GM20431 (cell line): ENCODE measurements around the gene TAF3.

Source experiments
- in situ Hi-C: fragments of 300-500 bp; cut with MseI, MboI; formaldehyde crosslinking; loops from one replicate; pipeline ENCODE4 v1.15.0; 2020; ENCODE audit warnings: low sequenced_read_pairs; ENCODE audit not compliant: unreplicated experiment

Gene TAF3

DNA sequence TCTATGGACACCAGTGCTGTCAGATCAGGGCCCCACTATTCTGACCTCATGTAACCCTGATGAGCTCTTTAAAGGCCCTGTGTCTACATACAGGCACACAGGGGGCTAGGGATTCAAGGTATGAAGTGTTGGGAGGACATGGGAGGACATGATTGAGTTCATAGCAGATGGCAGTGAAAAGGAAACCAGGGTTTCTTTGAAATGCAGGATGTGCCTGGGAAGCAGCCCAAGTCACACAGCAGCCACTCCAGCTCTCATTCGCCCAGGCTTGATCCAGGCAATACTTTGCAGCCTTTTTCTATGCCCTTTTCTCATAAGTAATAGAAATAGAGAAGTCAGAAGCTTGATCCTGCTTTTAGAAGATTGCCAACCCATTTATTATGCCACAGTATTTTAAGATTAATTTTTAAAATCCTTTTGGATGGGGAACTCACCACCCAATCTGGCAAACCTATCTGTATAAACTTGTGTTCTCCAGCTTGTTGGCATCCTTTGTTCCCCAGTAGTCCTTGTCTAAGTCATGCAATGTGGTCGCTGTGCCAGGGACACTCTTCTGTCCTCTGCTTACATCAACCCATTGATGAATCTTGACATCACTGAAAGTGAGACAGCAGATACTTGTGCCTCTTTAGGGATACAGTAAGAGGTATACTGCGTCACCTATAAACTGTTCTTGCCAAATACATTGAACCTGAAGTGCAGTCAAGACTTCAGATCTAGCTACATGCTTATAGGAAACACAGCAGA lies 95.0 kb downstream of the TAF3 start:
- in situ Hi-C loops = no loop called here

DNA sequence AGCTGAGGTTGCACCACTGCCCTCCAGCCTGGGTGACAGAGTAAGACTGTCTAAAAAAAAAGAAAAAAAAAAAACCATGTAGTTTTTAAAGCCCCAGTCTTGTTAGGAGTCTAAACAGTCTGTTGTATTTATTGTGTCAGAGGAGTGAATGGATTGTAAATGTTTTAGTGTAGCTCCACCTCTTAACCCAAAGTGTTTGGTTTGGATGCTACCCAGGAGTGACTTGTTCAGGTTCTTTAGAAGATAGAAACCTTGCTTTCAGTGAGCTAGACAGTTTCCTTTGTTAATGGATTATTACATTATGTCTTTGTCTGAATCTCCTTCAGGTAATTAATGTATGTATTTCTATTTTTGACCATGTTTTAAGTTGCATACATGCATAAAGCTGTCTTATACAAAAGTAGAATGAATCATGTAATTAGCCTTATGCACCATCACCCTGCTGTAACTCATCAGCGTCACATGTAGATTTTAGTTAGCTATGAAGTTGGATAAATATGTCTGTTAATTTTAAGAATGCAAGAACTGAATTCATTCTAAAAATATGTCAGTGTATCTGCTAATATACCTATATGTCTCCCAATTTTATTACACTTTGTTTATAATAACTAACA lies 97.7 kb downstream of the TAF3 start:
- in situ Hi-C loops = no loop called here

DNA sequence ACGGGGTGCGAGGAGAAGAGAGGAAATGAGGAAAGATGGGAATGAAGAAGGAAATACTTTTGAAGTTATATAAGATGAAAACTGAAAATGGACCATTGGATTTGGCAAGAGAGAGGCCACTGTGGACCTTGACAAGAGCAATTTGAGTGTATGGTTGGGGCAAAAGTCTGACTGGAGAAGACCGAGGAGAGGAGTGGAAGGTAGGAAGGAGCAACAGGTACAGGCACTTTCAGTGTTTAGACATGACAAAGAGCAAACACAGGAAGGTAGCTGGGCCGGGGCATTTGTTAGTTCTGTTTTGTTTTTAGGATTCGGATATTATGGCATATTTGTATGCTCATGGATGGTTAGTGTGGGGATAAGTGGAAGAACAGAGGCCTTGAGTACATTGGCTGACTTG lies 99.4 kb downstream of the TAF3 start:
- in situ Hi-C loops = no loop called here

- in situ Hi-C loops = no loop called here
These were observed 104.4 kb downstream of the TAF3 start for GRCh38 chr10:7922707-7923106.

DNA sequence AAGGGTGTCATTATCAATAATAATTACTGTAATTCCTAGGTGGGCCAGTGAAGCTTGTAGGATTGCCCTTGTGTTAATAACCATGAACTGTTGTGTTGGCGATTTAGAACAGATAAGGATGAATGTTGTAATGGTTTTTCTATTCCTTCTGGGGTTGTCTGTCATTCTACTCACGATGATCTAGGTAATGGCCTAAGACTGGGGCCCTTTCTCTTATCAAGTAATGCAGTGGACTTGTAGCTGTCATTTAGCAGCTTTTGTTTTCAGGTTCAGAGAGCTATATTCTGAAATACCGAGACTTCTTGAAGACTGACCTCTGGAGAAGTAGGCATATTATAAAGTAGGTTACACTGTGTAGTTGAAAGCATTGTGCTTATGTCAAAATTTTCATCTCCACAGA lies 110.2 kb downstream of the TAF3 start:
- in situ Hi-C loops = no loop called here

DNA sequence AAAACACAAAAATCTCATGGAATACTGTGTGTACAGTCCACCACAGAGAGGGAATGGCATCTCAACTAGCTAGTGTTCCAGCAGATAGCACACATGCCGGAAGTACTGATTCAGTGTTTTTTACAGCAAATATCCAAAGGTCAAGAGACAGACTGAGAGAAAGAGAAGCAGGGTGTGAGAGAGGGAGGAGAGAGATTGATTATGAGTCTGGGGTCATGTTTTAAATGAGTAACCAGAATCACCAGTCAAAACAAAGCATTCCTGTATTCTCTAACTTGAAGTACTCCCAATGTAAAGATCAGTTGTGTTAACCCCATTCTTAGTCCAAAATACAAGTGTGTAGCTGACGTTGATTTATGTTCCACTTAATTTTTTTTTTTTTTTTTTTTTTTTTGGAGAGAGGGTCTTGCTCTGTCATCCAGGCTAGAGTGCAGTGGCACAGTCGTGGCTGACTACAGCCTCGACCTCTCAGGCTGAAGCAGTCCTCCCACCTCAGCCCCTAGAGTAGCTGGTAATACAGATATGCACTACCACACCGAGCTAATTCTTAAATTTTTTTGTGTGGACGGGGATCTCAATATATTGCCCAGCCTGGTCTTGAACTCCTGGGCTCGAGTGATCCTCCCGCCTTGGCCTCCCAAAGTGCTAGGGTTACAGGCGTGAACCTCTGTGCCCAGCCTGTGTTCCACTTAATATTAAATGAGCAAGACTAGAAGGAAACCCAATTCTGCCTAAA lies 114.2 kb downstream of the TAF3 start:
- in situ Hi-C loops = no loop called here

- in situ Hi-C loops = no loop called here
These were observed 115.0 kb downstream of the TAF3 start for GRCh38 chr10:7933262-7933661.

GRCh38 chr10:7933757-7934156 lies 115.5 kb downstream of the TAF3 start:
- in situ Hi-C loops = no loop called here

DNA sequence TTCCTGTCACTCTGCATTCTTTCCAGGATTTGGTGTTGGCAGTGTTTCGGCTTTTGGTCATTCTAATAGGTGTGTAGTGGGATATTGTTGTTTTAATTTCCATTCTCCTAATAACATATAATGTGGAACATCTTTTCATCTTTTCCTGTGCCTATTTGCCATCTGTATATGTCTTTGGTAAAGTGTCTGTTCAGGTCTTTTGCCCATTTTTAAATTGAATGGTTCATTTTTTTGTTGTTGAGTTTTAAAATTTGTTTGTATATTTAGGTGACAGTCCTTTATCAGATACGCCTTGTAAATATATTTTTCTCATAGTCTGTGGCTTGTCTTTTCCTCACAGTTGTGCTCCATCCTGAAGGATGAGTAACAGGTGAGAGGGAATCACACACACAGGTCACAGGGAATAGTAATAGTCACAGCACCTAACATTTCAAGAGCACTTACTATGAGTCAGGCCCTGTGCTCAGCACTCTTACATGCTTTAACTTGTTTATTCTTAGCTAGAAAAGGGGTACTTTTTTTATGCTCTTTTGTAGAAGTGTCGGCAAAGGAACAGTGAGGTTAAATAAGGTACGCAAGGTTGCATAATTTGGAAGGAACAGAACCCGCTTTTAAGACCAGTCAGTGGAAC lies 119.1 kb downstream of the TAF3 start:
- in situ Hi-C loops = no loop called here

DNA sequence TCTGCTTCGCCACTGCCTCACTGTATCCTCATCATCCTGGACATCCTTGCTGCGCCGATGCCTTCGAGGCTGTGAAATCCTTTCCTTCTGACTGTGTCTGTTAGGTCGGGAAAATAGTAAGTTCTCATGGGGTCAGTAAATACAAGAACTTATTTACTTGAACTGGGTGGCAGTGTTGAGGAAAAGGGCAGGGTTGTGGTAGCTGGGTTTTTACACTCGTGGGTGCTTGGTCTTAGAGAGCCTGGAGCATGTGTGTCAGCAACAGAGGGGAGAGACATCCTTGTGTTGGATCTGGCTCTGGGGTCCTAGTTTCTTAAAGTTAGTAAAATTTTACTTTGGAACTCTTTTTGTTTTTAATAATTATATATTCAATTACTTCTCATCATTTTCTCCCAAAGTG lies 123.3 kb downstream of the TAF3 start:
- in situ Hi-C loops = no loop called here

DNA sequence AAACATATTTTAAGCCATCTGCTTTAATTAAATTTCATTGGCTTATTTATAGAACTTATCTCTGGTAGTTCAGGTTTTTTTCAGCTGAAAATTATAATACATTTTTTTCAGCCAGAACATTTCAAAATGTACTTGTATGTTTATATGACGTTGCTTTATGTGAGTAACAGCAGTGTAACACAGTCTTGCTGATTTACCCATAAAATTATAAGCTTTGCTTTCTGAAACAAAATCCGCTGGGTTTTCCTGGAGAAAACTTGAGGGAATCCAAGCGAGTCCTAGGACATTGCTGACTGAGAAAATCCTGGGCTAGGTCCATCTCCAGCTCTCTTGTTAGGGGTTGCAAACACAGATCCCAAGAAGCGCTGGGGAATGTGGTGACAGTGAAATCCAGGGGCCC lies 124.0 kb downstream of the TAF3 start:
- in situ Hi-C loops = no loop called here

GRCh38 chr10:7942859-7943258 lies 124.6 kb downstream of the TAF3 start:
- in situ Hi-C loops = no loop called here

DNA sequence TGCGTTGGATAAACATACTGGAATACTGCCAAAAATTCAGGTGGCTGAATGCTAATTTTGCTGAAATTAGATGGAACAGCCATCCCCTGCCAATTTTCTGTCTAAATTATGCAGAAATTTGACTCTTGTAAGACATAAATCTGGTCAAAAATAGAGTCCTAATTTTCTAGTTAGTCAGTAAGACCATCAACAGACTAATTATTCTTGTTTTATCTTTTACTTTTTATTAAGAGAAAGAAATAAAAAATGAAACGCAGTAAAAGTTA lies 125.8 kb downstream of the TAF3 start:
- in situ Hi-C loops = no loop called here

- in situ Hi-C loops = no loop called here
These were observed 126.2 kb downstream of the TAF3 start for GRCh38 chr10:7944537-7944936.

DNA sequence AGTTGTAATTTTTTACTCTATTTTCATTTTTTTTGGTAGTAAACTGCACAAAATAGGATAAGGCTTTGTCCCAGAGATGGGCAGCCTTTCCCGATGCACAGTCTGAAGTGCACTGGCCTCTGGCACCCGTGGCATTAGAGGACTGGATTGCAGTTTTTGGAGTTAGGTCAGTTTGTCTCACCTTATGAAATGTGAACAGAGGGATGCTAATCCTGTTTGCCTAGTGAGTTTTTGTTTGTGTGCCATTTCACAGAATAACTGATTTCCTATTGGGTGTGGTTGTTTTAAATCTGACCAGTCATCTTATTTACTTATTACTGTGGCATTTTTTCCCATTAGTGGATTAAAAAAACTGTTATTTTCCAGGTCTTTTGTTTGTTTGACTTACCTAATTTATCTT lies 126.7 kb downstream of the TAF3 start:
- in situ Hi-C loops = no loop called here

- in situ Hi-C loops = no loop called here
These were observed 127.3 kb downstream of the TAF3 start for GRCh38 chr10:7945469-7946187.

DNA sequence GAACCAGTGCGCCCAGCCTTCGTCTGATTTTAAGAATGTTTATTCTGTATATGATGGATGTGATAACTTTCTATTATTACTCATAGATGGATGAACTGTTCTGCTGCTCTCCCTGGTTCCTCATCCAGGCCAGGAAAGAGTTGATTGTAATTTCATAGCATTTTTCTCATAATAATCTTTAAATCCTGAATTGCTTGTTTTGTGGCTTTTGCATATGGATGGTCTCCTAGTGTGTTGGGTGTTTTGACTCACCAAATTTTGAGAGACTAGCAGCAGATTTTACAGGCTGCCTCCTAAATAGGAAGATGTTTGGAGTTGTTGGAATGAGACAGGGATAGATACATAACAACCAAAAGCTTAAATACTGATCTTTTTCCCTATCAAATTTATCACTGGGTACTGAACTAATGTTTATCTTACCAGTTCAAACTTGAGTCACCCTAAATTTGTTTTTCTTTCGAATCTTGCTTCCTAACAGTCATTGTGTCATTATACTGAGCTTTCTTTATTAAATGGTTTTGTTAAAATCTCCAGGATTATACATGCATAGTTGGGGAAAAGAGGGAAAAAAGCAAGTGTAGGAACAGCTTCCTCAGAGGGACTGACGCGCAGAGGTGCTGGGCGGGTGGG lies 130.2 kb downstream of the TAF3 start:
- in situ Hi-C loops = no loop called here

GRCh38 chr10:7950981-7951847 lies 132.9 kb downstream of the TAF3 start:
- in situ Hi-C loops = no loop called here

- in situ Hi-C loops = no loop called here
These were observed 134.0 kb downstream of the TAF3 start for GRCh38 chr10:7952266-7952665.
